Measurements from ENCODE around the gene SDCCAG8.

- TF ChIP-seq, protein P1, sequence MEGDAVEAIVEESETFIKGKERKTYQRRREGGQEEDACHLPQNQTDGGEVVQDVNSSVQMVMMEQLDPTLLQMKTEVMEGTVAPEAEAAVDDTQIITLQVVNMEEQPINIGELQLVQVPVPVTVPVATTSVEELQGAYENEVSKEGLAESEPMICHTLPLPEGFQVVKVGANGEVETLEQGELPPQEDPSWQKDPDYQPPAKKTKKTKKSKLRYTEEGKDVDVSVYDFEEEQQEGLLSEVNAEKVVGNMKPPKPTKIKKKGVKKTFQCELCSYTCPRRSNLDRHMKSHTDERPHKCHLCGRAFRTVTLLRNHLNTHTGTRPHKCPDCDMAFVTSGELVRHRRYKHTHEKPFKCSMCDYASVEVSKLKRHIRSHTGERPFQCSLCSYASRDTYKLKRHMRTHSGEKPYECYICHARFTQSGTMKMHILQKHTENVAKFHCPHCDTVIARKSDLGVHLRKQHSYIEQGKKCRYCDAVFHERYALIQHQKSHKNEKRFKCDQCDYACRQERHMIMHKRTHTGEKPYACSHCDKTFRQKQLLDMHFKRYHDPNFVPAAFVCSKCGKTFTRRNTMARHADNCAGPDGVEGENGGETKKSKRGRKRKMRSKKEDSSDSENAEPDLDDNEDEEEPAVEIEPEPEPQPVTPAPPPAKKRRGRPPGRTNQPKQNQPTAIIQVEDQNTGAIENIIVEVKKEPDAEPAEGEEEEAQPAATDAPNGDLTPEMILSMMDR (IDR thresholded peaks at IDR 0.05): no peak
- TF ChIP-seq POLR2A (IDR thresholded peaks at IDR 0.05): no peak
These were observed 11.6 kb downstream of the SDCCAG8 start for GRCh38 chr1:243267471-243267880.

Measured in Peyer's patch (tissue), 4 donors.